NCI-H2029 treated with DMSO at 0.1 percent for 48 hours (cell line): ENCODE results near the gene CD69.
"Not testable (repeated sequence)": the region's sequence is repeated elsewhere in the genome, so short reads cannot be mapped to it uniquely, and the experiment has no call there.

Source experiments
- DNase-seq: peaks from one replicate; lab custom pipeline; 2025; lab: John Stamatoyannopoulos, UW

The CD69 gene

DNA sequence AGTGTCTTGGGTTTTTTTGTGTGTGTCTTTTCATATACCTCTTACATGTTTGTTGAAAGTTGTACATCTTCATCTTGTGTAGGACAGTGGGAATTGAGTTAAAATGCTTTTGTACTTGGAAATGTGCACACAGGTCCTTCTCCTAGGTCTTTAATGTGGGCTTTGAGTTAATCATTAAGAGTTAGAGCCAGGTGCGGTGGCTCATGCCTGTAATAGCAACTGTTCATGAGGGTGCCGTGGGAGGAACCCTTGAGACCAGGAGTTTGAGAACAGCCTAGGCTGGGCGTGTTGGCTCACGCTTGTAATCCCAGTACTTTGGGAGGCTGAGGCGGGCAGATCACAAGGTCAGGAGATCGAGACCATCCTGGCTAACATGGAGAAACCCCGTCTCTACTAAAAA, 41.7 kb downstream of the CD69 start:
- DNase-seq, result no peak

DNA sequence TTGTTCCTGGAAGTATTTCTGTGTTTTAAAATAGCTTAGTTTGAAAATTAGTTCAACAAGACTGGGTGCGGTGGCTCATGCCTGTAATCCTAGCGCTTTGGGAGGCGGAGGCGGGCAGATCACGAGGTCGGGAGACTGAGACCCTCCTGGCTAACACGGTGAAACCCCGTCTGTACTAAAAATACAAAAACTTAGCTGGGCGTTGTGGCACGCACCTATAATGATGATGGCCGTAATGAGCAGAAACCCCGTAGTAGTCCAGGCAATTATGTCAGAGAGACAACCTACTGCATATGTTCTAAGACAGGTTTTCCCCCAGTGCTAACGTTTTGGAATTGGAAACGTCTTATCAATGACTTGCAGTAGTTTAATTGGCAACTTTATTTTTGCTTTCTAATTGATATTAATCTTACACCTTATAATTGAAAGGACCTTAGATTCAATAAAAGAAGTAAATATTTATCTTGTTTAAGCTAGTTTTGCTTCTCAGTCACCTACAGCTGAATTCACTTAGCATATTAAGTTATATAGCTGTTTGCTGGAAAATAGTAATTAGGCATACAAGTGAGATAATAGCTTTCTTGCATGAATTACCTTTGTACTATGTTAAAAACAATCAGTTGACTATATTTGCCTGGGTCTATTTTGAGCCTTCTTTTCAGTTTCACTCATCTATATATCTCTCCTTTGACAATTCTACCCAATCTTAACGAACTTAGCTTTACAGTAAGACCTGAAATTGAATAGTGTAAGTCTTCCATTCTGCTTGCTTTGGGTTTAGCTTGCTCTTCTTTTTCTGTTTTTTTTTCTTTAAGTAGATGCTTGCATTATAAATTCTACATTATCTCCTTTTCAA, 43.4 kb downstream of the CD69 start:
- DNase-seq, result no peak

DNA sequence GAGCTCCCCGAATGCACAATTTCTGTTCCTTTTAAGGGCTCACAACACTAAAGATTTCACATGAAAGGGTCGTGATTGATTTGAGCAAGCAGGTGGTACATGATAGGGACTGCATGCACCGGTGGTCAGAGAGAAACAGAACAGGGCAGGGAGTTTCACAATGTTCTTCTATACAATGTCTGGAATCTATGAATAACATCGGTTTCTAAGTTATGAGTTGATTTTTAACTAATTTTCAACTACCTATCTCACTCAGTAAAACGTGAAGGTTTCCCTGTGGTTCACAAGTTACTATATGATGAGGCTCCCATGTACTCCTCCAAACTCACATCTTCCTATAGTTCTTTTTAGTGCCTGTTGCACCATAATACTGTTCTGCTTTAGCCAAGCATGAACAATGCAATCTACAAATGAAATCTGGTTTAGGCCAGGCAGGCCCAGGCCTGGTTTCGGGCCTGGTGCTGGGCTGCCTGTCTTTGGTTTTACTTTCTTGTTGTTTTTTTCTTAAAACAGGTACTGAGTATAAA, 47.6 kb downstream of the CD69 start:
- not testable (repeated sequence) for DNase-seq

DNA sequence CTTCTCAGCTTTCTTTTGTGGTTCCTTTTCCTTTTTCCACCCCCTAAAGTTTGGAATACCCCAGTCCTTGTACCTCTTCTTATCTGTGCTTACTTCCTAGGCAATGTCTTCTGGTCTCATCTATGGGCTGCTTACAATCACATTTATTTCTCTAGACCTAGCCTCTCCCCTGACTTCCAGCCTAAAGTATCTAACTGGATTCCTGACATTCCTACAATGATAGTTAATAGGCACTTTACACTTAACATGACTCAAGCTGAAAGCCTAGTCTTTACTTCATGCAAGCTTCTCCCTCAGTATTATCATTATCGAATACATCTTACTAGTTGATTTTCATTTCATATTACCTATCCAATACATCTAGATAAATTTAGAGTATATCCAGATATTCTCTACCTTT, 49.0 kb downstream of the CD69 start:
- no peak for DNase-seq

DNA sequence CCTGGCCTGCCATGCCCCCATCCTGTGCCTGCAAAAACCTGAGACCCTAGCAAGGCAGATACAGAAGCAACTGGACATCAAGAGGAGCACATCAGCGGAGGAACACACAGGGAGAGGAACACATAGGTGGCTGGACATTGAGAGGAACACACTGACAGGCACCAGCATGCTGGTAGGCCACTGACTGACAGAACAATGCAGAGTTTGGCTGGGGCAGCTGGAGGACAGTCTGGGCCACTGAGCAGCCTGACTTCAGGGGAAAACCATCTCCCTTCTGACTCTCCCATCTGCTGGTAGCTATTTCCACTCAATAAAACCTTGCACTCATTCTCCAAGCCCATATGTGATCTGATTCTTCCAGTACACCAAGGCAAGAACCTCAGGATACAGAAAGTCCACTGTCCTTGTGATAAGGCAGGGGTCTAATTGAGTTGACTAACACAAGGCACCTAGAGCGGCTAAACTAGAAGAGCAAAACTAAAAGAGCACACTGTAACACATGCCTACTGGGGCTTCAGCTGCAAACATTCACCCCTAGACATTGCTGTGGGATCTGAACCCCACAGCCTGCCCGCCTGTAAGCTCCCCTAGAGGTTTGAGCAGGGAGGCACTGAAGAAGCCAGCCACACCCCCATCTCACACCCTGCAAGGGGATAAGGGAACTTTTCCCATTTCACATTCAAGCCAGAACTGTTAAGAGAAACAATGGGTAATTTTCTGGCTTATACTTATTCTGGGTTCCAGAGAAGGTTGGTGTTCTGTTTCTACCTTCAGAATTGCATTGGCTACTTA, 49.9 kb downstream of the CD69 start:
- no peak for DNase-seq

DNA sequence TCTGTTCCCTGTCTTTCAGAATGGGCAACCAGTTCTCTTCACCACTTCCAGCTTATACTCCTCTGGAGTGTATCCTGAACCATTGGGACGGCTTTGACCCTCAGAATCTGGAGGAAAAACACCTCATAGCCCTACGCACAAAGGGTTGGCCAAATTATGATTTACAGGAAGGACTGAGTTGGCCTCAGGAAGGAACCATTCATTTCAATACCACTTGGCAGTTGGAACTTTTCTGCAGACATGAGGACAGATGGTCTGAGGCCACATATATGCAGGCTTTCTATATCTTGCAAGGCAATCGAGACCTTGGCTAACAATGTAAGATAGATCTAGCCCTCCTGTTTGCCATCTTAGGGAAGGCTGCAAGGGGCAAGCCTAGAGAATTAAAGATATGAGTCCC, 51.8 kb downstream of the CD69 start:
- DNase-seq, result no peak

DNA sequence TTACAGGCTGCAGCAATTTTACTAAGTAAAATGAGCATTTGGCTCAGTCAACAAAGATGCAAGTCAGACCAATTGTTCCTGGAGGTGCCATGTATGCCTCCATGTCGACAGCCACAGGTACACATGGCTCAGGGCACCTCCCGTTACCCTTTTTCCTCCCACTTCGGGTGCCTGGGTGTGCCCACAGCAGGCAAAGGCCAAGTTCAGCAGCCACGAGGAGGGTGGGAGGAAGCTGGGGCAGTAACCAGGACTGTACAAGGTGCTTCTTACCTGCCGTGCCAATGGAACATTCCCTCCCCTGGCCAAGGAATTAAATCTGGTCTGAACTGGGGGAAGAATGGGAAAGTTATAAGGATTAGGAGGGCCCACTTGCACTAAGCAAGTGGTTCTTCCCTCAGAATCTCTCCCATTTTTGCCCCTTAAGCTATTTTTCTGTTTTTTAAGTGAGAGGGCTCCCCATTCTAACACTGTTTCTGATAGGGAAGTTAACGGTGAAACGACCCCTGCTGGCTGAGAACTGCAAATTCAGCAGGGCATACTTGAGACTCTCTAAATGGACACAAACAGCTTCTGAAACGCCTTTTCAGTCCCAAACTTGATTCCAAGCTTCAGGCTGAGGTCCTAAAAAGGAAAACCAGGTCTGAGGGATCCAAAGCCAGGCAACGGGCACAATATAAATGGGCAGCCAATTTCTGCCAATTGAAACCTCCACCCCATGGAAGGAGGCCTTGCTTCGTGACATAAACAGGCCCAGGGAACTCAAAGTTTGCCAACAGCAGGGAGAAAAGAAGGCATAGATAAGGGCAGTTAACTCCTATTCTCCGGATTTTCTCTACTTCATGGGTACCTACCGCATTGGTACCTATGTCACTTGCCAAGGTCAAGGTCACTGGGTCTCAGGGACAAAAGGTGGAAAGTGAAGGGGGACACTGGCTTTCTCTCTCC, 52.6 kb downstream of the CD69 start:
- DNase-seq, result no peak

DNA sequence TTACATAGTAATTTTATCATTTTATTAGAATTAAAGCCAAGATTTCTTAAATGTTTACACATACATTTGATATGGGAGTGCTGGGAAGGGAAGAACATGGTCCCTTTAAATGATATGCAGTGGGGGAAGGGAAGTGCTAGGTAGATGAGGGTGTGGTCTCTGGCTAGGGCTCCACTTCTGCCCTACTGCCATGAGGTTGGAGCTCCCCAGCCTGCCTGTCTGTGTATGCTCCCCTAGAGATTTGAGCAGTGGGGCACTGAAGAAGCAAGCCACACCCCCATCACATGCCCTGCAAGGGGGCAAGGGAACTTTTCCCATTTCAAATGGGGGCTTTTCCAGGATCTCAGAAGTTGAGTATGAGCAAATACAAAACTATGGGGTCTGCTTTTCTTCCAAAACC, 53.3 kb downstream of the CD69 start:
- DNase-seq, result no peak

DNA sequence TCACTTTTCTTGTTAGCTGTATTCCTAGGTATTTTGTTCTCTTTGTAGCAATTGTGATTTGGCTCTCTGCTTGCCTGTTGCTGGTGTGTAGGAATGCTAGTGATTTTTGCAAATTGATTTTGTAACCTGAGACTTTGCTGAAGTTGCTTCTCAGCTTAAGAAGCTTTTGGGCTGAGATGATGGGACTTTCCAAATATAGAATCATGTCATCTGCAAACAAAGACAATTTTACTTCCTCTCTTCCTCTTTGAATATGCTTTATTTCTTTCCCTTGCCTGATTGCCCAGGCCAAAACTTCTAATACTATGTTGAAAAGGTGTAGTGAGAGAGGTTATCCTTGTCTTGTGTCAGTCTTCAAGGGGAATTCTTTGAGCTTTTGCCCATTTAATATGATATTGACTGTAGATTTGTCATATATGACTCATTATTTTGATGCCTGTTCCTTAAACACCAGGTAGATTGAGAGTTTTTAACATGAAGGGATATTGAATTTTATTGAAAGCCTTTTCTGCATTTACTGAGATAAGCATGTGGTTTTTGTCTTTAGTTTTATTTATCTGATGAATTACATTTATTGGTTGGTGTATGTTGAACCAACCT, 54.5 kb downstream of the CD69 start:
- DNase-seq, result no peak

DNA sequence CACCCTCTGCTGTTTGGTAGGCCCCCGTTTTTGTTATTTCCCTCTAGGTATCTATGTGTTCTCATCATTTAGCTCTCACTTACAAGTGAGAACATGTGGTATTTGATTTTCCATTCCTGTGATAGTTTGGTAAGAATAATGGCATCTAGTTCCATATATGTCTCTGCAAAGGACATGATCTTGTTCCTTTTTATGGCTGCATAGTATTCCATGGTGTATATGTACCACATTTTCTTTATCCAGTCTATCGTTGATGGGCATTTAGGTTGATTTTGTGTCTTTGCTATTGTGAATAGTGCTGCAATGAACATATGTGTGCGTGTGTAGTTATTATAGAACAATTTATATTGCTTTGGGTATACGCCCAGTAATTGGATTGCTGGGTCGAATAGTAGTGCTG, 56.1 kb downstream of the CD69 start:
- not testable (repeated sequence) for DNase-seq
